ENCODE results near the gene PTPRZ1. TPM values are rescaled to one million over a fixed set of nuclear protein-coding genes. Genes with fewer than 3 reads are reported as not detected.

Gene PTPRZ1
- total and polyA plus RNA-seq, 4 donors = 1.1 to 11.6 (median 2.9) TPM

DNA sequence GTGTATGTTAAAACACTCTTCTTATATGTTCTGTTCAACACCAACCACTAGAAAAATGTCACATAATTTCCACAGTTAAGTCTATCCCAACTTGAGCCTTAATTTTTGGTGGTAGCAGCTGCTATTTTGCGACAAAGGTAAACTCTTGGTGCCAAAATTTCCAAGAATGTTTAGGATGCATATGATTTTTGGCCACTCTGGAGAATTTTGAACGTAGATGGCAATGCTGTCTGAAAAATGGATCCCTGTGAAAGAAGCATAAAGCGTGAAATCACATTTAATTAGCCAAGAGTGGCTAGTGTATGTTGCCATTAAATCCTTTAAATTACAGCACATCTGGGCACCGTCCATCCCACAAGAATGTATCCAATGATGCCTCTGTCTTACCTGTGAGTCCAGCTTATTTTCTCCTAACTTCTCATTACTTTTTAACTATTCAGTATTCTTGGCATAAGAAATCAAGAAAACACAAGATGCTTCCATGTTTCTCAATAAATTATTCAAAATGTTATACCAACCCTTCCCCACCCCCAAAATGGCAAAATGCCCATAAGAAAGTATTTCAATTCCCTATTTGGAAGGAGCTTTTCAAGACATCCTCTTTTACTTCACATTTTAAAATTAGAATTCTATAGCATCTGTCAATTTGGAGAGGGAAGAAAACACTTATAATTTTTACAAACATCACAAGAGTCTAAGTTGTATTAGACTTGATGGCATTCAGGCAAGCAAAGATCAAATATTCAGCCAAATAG, 12.4 kb downstream of the PTPRZ1 start:
- 68 to 77% methylated on average over 4 of the region's 4 CpGs for WGBS, 2 donors

DNA sequence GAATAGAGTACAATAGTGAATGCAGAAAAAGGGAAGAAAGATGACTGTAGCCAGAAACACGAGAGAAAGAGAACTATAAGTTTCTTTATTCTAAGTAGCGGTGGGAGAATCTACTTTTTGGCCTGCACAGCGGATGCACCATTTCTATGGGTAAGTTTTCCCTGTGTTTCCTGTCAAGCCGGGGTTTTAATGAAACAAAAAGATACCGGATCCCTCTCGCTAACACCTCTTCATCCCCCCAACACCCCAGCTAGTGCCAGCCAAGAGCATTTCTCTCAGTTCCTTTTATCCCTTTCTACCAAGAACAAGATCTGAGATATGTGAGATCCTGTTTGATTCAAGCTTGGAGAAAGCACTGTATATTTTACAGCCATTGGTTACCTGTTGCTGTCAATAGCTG, 14.7 kb downstream of the PTPRZ1 start:
- Histone ChIP-seq H3K27ac (ENCODE audit: low read depth in 1 of 2, low read length in 1 of 2) (no peak overlapping the region), H3K36me3 (ENCODE audit: control insufficient read depth in 4 of 4, insufficient read depth in 4 of 4, low read length in 4 of 4) (no peaks in the 10 kb centered on the region), H3K9me3 (ENCODE audit: control insufficient read depth in 4 of 4, insufficient read depth in 3 of 4, low read length in 3 of 4) (no peaks in the 10 kb centered on the region), H3K27me3 (ENCODE audit: control insufficient read depth in 3 of 3, insufficient read depth in 3 of 3, low read length in 2 of 3) (no peaks in the 10 kb centered on the region), H3K4me1 (ENCODE audit: control insufficient read depth in 5 of 5, insufficient read depth in 5 of 5, low read length in 5 of 5) (no peaks in the 10 kb centered on the region), H3K9ac (ENCODE audit: insufficient read depth in 1 of 2, low read length in 2 of 2) (no peak overlapping the region), H3K4me3 (no peak overlapping the region)
- TF ChIP-seq, protein P1, sequence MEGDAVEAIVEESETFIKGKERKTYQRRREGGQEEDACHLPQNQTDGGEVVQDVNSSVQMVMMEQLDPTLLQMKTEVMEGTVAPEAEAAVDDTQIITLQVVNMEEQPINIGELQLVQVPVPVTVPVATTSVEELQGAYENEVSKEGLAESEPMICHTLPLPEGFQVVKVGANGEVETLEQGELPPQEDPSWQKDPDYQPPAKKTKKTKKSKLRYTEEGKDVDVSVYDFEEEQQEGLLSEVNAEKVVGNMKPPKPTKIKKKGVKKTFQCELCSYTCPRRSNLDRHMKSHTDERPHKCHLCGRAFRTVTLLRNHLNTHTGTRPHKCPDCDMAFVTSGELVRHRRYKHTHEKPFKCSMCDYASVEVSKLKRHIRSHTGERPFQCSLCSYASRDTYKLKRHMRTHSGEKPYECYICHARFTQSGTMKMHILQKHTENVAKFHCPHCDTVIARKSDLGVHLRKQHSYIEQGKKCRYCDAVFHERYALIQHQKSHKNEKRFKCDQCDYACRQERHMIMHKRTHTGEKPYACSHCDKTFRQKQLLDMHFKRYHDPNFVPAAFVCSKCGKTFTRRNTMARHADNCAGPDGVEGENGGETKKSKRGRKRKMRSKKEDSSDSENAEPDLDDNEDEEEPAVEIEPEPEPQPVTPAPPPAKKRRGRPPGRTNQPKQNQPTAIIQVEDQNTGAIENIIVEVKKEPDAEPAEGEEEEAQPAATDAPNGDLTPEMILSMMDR (IDR thresholded peaks at IDR 0.05; ENCODE audit: control extremely low read depth, extremely low read depth) = no peak
- no peak for ATAC-seq (ENCODE audit: insufficient read depth, low FRiP score)
- WGBS, 2 donors = 86 to 88% methylated on average over 6 of the region's 6 CpGs
- no peak for DNase-seq

More for the DNA sequence above, 12.4 kb downstream of the PTPRZ1 start:
- no peaks in the 10 kb centered on the region for H3K9me3 ChIP-seq (ENCODE audit: control insufficient read depth in 4 of 4, insufficient read depth in 3 of 4, low read length in 3 of 4)
- no peaks in the 10 kb centered on the region for H3K36me3 ChIP-seq (ENCODE audit: control insufficient read depth in 4 of 4, insufficient read depth in 4 of 4, low read length in 4 of 4)
- no peaks in the 10 kb centered on the region for H3K4me1 ChIP-seq (ENCODE audit: control insufficient read depth in 5 of 5, insufficient read depth in 5 of 5, low read length in 5 of 5)
- H3K27ac ChIP-seq (ENCODE audit: low read depth in 1 of 2, low read length in 1 of 2) = no peak overlapping the region
- no peak for ATAC-seq (ENCODE audit: insufficient read depth, low FRiP score)
- no peak for DNase-seq
- H3K9ac ChIP-seq (ENCODE audit: insufficient read depth in 1 of 2, low read length in 2 of 2) = no peak overlapping the region
- TF ChIP-seq, protein P1 (IDR thresholded peaks at IDR 0.05; ENCODE audit: control extremely low read depth, extremely low read depth) = no peak
- no peak overlapping the region for H3K4me3 ChIP-seq
- H3K27me3 ChIP-seq (ENCODE audit: control insufficient read depth in 3 of 3, insufficient read depth in 3 of 3, low read length in 2 of 3) = no peaks in the 10 kb centered on the region

DNA sequence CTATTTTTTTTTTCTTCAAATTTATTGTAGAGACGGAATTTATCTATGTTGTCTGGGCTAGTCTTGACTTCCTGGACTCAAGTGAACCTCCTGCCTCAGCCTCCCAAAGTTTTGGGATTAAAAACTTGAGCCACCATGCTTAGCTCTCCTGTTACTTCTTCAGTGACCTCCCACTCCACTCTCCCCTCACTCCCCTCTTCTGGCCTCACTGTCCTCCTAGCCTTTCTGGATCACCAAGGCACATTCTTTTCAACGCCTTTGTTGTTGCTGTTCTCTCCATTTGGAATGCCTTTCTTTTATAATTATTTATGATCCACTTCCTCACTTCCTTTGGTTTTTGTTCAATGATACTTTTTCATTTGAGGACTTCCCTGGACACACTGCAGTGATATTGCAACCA, 17.9 kb downstream of the PTPRZ1 start:
- no peak overlapping the region for H3K27ac ChIP-seq (ENCODE audit: low read depth in 1 of 2, low read length in 1 of 2)
- no peaks in the 10 kb centered on the region for H3K4me1 ChIP-seq (ENCODE audit: control insufficient read depth in 5 of 5, insufficient read depth in 5 of 5, low read length in 5 of 5)
- H3K9ac ChIP-seq (ENCODE audit: insufficient read depth in 1 of 2, low read length in 2 of 2) = no peak overlapping the region
- WGBS, 2 donors = 65 to 75% methylated on average over 2 of the region's 2 CpGs
- no peak for ATAC-seq (ENCODE audit: insufficient read depth, low FRiP score)
- TF ChIP-seq, protein P1 (IDR thresholded peaks at IDR 0.05; ENCODE audit: control extremely low read depth, extremely low read depth) = no peak
- H3K9me3 ChIP-seq (ENCODE audit: control insufficient read depth in 4 of 4, insufficient read depth in 3 of 4, low read length in 3 of 4) = no peaks in the 10 kb centered on the region
- no peaks in the 10 kb centered on the region for H3K36me3 ChIP-seq (ENCODE audit: control insufficient read depth in 4 of 4, insufficient read depth in 4 of 4, low read length in 4 of 4)
- no peaks in the 10 kb centered on the region for H3K27me3 ChIP-seq (ENCODE audit: control insufficient read depth in 3 of 3, insufficient read depth in 3 of 3, low read length in 2 of 3)
- no peak overlapping the region for H3K4me3 ChIP-seq
- DNase-seq = no peak

DNA sequence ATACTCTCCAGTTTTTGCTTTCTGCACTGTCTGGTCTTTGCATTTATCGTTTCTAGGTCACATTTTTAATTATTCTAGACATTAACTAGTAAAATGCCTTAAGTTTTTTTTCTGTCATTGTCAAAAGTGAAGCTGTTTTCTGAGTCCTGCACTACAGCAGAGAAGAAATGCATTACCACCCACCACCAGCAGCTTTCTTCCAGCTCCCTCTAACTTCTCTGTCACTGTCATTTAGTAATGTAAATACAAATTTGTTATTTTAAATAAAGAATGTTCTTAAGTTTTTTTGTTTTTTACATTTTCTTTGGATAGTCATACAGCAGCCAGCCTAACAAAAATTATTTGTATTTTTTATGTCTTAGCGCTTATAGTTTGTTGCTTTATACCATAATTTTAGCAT, 18.8 kb downstream of the PTPRZ1 start:
- Histone ChIP-seq H3K27ac (ENCODE audit: low read depth in 1 of 2, low read length in 1 of 2) (no peak overlapping the region), H3K9me3 (ENCODE audit: control insufficient read depth in 4 of 4, insufficient read depth in 3 of 4, low read length in 3 of 4) (no peaks in the 10 kb centered on the region), H3K4me1 (ENCODE audit: control insufficient read depth in 5 of 5, insufficient read depth in 5 of 5, low read length in 5 of 5) (no peaks in the 10 kb centered on the region), H3K4me3 (no peak overlapping the region), H3K36me3 (ENCODE audit: control insufficient read depth in 4 of 4, insufficient read depth in 4 of 4, low read length in 4 of 4) (no peaks in the 10 kb centered on the region), H3K9ac (ENCODE audit: insufficient read depth in 1 of 2, low read length in 2 of 2) (no peak overlapping the region), H3K27me3 (ENCODE audit: control insufficient read depth in 3 of 3, insufficient read depth in 3 of 3, low read length in 2 of 3) (no peaks in the 10 kb centered on the region)
- ATAC-seq (ENCODE audit: insufficient read depth, low FRiP score) = no peak
- TF ChIP-seq, protein P1 (IDR thresholded peaks at IDR 0.05; ENCODE audit: control extremely low read depth, extremely low read depth) = no peak
- WGBS, 2 donors = 72 to 79% methylated on average over 2 of the region's 2 CpGs
- no peak for DNase-seq

Measured in lung (tissue), 12 donors.